HepG2 (cell line): Measurements from ENCODE around the gene OR2V2. TPM values are rescaled to one million over a fixed set of nuclear protein-coding genes. Genes with fewer than 3 reads are reported as not detected.

Source experiments
- ATF7 ChIP-seq, 2 experiments: fragments of 450-650 bp in 1 of 2; sonication (generic) in 1 of 2; formaldehyde crosslinking in 1 of 2; IDR thresholded peaks; 2 replicates each; pipeline versions ENCODE4 v1.4.0 to v1.6.1; 2016 to 2020; ENCODE audit warnings: antibody characterized with exemption in 1 of 2, mild to moderate bottlenecking in 1 of 2, missing genetic modification reagents in 1 of 2
- CBX2 ChIP-seq, 2 experiments: fragments of 200-600 bp in 1 of 2; sonication (generic); formaldehyde crosslinking in 1 of 2; IDR thresholded peaks; 2 replicates each; pipeline versions ENCODE4 v1.7.0 to v1.8.1; 2018 to 2022; ENCODE audit warnings: low read depth in 2 of 2, low read length in 1 of 2, mild to moderate bottlenecking in 1 of 2, missing genetic modification reagents in 1 of 2
- DR1 ChIP-seq: sonication (generic); formaldehyde crosslinking; IDR thresholded peaks from 2 replicates; pipeline ENCODE4 v1.8.0; 2021; ENCODE audit warnings: mild to moderate bottlenecking, missing genetic modification reagents, inconsistent platforms
- ELF1 ChIP-seq: sonication (generic); formaldehyde crosslinking; IDR thresholded peaks from 2 replicates; pipeline ENCODE4 v1.4.0; 2020; ENCODE audit warnings: missing genetic modification reagents
- FOXC1 ChIP-seq: sonication (generic); formaldehyde crosslinking; IDR thresholded peaks from 2 replicates; pipeline ENCODE4 v1.8.0; 2022; ENCODE audit warnings: mild to moderate bottlenecking, missing genetic modification reagents, borderline replicate concordance
- GATAD1 ChIP-seq: IDR thresholded peaks from 2 replicates; pipeline ENCODE4 v1.6.1; 2016; ENCODE audit warnings: missing genetic modification reagents, missing compliant biosample characterization
- MXI1 ChIP-seq: IDR thresholded peaks from 3 replicates; pipeline ENCODE4 v1.6.1; 2012; ENCODE audit warnings: low read depth, low read length, inconsistent platforms, borderline replicate concordance
- NFYC ChIP-seq: IDR thresholded peaks from 2 replicates; pipeline ENCODE4 v1.6.1; 2016; ENCODE audit warnings: missing genetic modification reagents, missing compliant biosample characterization
- NR2F2 ChIP-seq: IDR thresholded peaks from 2 replicates; pipeline ENCODE4 v1.6.1; 2012; ENCODE audit warnings: low read depth, inconsistent platforms, borderline replicate concordance
- NRL ChIP-seq: sonication (generic); formaldehyde crosslinking; IDR thresholded peaks from 2 replicates; pipeline ENCODE4 v1.5.0; 2020; ENCODE audit warnings: missing genetic modification reagents, mild to moderate bottlenecking, moderate library complexity, borderline replicate concordance
- PRPF4 ChIP-seq: fragments of 200-400 bp; formaldehyde crosslinking; IDR thresholded peaks from 2 replicates; pipeline ENCODE4 v1.6.1; 2016; ENCODE audit warnings: low read length, low read depth; ENCODE audit not compliant: poor library complexity, severe bottlenecking
- RELA ChIP-seq: sonication (generic); formaldehyde crosslinking; IDR thresholded peaks from 2 replicates; pipeline ENCODE4 v1.4.0; 2020; ENCODE audit warnings: missing genetic modification reagents
- SNAPC4 ChIP-seq: sonication (generic); formaldehyde crosslinking; IDR thresholded peaks from 2 replicates; pipeline ENCODE4 v1.4.0; 2020; ENCODE audit warnings: mild to moderate bottlenecking, missing genetic modification reagents
- SRF ChIP-seq: IDR thresholded peaks from 2 replicates; pipeline ENCODE4 v1.6.1; 2011; ENCODE audit warnings: mild to moderate bottlenecking, low read depth, low read length, moderate library complexity
- SYNCRIP ChIP-seq: fragments of 200-400 bp; formaldehyde crosslinking; IDR thresholded peaks from 2 replicates; pipeline ENCODE4 v1.6.1; 2018; ENCODE audit warnings: mild to moderate bottlenecking, low read depth, low read length; ENCODE audit not compliant: insufficient read depth
- THAP11 ChIP-seq: IDR thresholded peaks from 2 replicates; pipeline ENCODE4 v1.6.1; 2016; ENCODE audit warnings: missing biosample characterization, missing genetic modification reagents
- ZFP36L2 ChIP-seq: sonication (generic); formaldehyde crosslinking; IDR thresholded peaks from 2 replicates; pipeline ENCODE4 v1.4.0; 2020; ENCODE audit warnings: missing genetic modification reagents
- ZFP41 ChIP-seq: sonication (generic); formaldehyde crosslinking; IDR thresholded peaks from 2 replicates; pipeline ENCODE4 v1.4.0; 2020; ENCODE audit warnings: mild to moderate bottlenecking, missing genetic modification reagents, borderline replicate concordance
- ZNF343 ChIP-seq: sonication (generic); formaldehyde crosslinking; IDR thresholded peaks from 2 replicates; pipeline ENCODE4 v1.4.0; 2020; ENCODE audit warnings: mild to moderate bottlenecking, missing genetic modification reagents
- ZNF451 ChIP-seq: sonication (generic); formaldehyde crosslinking; IDR thresholded peaks from 2 replicates; pipeline ENCODE4 v1.5.0; 2020; ENCODE audit warnings: mild to moderate bottlenecking, missing genetic modification reagents
- ZNF546 ChIP-seq: sonication (generic); formaldehyde crosslinking; conservative IDR thresholded peaks from 2 replicates; pipeline ENCODE4 v1.8.1; 2023; ENCODE audit warnings: mild to moderate bottlenecking, missing genetic modification reagents
- ZNF607 ChIP-seq: sonication (generic); formaldehyde crosslinking; IDR thresholded peaks from 2 replicates; pipeline ENCODE4 v1.5.1; 2020; ENCODE audit warnings: missing genetic modification reagents, mild to moderate bottlenecking, borderline replicate concordance
- ZNF644 ChIP-seq: IDR thresholded peaks from 2 replicates; pipeline ENCODE4 v1.6.1; 2016; ENCODE audit warnings: low read depth
- ZNF703 ChIP-seq: sonication (generic); formaldehyde crosslinking; IDR thresholded peaks from 2 replicates; pipeline ENCODE4 v1.5.1; 2020; ENCODE audit warnings: missing genetic modification reagents, mild to moderate bottlenecking, moderate library complexity, borderline replicate concordance
- ZSCAN12 ChIP-seq: sonication (generic); formaldehyde crosslinking; IDR thresholded peaks from 2 replicates; pipeline ENCODE4 v1.9.0; 2021; ENCODE audit warnings: mild to moderate bottlenecking, missing genetic modification reagents
- ZSCAN9 ChIP-seq: IDR thresholded peaks from 2 replicates; pipeline ENCODE4 v1.6.1; 2016; ENCODE audit warnings: borderline replicate concordance
- polyA plus RNA-seq, 8 experiments: library from polyadenylated mRNA; depleted of rRNA in 3 of 8; stranded (reverse) in 7 of 8; unstranded in 1 of 8; fragments of >200 nt; fragmentation: Illumina TruSeq in 4 of 8; extraction: Trizol in 4 of 8; gene quantifications; 2 replicates each; pipeline versions ENCODE4 v1.2.1 to v1.2.3, GENCODE V29; 2011 to 2016; ENCODE audit warnings: low read depth in 4 of 8, missing spikeins in 1 of 8, mixed read lengths in 1 of 8; ENCODE audit not compliant: insufficient read depth in 1 of 8
- total RNA-seq, 5 experiments: library from RNA; depleted of rRNA; stranded (reverse); fragments of >200 nt; fragmentation: Illumina TruSeq; extraction: Trizol; gene quantifications; 2 replicates each; pipeline ENCODE4 v1.2.3, GENCODE V29; 2016; ENCODE audit warnings: low read depth in 1 of 5

The OR2V2 gene
- total and polyA plus RNA-seq, 2 of the 13 experiments (the other 11 are each of a cell fraction or from before 2014, with no cell fraction given), result not detected

GRCh38 chr5:181191526-181192336 lies 44.3 kb downstream of the OR2V2 start (continued):
- no peak for TF ChIP-seq ZSCAN9 (CRISPR knock-in tag)
- no peak for TF ChIP-seq NFYC (CRISPR knock-in tag)
- TF ChIP-seq ELF1 (CRISPR knock-in tag), result peak; percentile 80
- peak; percentile 45; the same call in 1 of the 2 replicates for TF ChIP-seq ZSCAN12 (CRISPR knock-in tag)
- no peak for TF ChIP-seq ZNF703 (CRISPR knock-in tag)
- TF ChIP-seq NRL (CRISPR knock-in tag), result no peak; the same call in 1 of the 2 replicates
- no peak for TF ChIP-seq ZNF644
- TF ChIP-seq THAP11 (CRISPR knock-in tag), result peak; percentile 67
- TF ChIP-seq DR1, result no peak; the same call in 1 of the 2 replicates
- TF ChIP-seq SYNCRIP, result no peak
- TF ChIP-seq ZNF546 (CRISPR knock-in tag), result peak; percentile 76; the same call in 1 of the 2 replicates
- TF ChIP-seq NR2F2, result 0 out of 2 replicates have a peak, but pooled peaks have one; percentile 40
- TF ChIP-seq SRF, result no peak
- TF ChIP-seq ZFP36L2 (CRISPR knock-in tag), result no peak
- TF ChIP-seq ZNF607 (CRISPR knock-in tag), result peak; percentile 77
- 0 out of 2 replicates have a peak, but pooled peaks have one; percentile 66 for TF ChIP-seq ZNF343 (CRISPR knock-in tag)
- TF ChIP-seq RELA (CRISPR knock-in tag), result peak; percentile 64; the same call in 1 of the 2 replicates
- no peak; the same call in 1 of the 2 replicates for TF ChIP-seq FOXC1 (CRISPR knock-in tag)
- TF ChIP-seq PRPF4, result no peak
- no peak for TF ChIP-seq CBX2 (IDR thresholded peaks at IDR 0.05; ENCODE audit: low read depth, low read length)
- TF ChIP-seq CBX2 (CRISPR knock-in tag; IDR thresholded peaks at IDR 0.05; ENCODE audit: low read depth), result no peak
- TF ChIP-seq MXI1, result no peak; the same call in 2 of the 3 replicates
- TF ChIP-seq ATF7 (IDR thresholded peaks at IDR 0.05), result no peak
- 0 out of 2 replicates have a peak, but pooled peaks have one; percentile 18 for TF ChIP-seq ATF7 (CRISPR knock-in tag; IDR thresholded peaks at IDR 0.05)
- TF ChIP-seq ZFP41 (CRISPR knock-in tag), result no peak
- TF ChIP-seq GATAD1 (CRISPR knock-in tag), result peak; percentile 36
- peak; percentile 66; the same call in 1 of the 2 replicates for TF ChIP-seq ZNF451 (CRISPR knock-in tag)
- no peak for TF ChIP-seq SNAPC4 (CRISPR knock-in tag)
